Suprapubic skin (tissue), 4 donors: ENCODE measurements around the gene SLC45A3.

ENCODE experiments used
- EP300 ChIP-seq: sonication (generic); formaldehyde crosslinking; IDR thresholded peaks from one replicate; pipeline ENCODE4 v1.6.1; 2017; ENCODE audit warnings: antibody characterized with exemption
- POLR2A ChIP-seq, 2 donors: fragments of 450-650 bp; IDR thresholded peaks; one replicate each; pipeline ENCODE4 v1.6.1; 2017; ENCODE audit warnings: antibody characterized with exemption in 2 of 2, mild to moderate bottlenecking in 2 of 2, moderate library complexity in 2 of 2
- POLR2AphosphoS5 ChIP-seq, 3 donors: sonication (generic); formaldehyde crosslinking; IDR thresholded peaks; one replicate each; pipeline ENCODE4 v1.6.1; 2017; ENCODE audit warnings: antibody characterized with exemption in 3 of 3
- TF ChIP-seq, protein P1 (sequence below), 2 donors: fragments of 200-600 bp in 1 of 2; fragments of 450-650 bp in 1 of 2; sonication (generic) in 1 of 2; IDR thresholded peaks; one replicate each; pipeline ENCODE4 v1.5.1; 2016 to 2019; ENCODE audit warnings: antibody characterized with exemption in 2 of 2, mild to moderate bottlenecking in 1 of 2, moderate library complexity in 1 of 2

DNA sequence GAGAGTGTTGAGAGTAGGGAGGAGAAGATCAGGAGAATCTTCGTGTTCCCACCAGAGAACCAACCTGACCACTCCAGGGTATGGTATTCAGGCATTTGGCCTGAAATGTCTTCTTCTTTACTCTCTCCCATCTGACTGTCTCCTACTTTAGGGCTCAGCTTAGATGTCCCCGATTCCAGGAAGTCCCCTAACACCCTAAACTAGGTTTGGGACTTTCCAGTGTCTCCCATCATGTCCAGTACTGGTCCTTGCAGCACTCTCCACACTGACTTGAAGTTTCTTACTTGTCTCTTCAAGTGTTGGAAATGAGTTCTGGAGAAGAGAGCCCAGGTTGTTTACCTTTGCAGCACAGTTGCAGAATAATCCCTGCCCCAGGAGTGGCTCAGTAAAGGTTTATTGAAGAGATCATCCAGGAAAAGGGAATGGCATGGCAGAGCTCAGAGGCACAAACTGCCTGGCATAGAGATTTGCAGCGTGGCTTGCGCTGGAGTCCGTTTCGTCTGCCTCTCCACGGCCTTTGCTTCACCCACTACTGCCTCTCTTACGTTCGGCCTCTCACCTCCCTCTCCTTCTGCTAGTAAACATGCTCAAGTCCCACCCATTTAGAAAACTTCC, 42.3 kb downstream of the SLC45A3 start:
- TF ChIP-seq, protein P1, sequence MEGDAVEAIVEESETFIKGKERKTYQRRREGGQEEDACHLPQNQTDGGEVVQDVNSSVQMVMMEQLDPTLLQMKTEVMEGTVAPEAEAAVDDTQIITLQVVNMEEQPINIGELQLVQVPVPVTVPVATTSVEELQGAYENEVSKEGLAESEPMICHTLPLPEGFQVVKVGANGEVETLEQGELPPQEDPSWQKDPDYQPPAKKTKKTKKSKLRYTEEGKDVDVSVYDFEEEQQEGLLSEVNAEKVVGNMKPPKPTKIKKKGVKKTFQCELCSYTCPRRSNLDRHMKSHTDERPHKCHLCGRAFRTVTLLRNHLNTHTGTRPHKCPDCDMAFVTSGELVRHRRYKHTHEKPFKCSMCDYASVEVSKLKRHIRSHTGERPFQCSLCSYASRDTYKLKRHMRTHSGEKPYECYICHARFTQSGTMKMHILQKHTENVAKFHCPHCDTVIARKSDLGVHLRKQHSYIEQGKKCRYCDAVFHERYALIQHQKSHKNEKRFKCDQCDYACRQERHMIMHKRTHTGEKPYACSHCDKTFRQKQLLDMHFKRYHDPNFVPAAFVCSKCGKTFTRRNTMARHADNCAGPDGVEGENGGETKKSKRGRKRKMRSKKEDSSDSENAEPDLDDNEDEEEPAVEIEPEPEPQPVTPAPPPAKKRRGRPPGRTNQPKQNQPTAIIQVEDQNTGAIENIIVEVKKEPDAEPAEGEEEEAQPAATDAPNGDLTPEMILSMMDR (IDR thresholded peaks at IDR 0.05): no peak
- TF ChIP-seq POLR2A (IDR thresholded peaks at IDR 0.05): no peak
- no peak for TF ChIP-seq POLR2AphosphoS5 (IDR thresholded peaks at IDR 0.05)
- TF ChIP-seq EP300: no peak
